ENCODE data around the gene DCAF15.

DCAF15 gene

DNA sequence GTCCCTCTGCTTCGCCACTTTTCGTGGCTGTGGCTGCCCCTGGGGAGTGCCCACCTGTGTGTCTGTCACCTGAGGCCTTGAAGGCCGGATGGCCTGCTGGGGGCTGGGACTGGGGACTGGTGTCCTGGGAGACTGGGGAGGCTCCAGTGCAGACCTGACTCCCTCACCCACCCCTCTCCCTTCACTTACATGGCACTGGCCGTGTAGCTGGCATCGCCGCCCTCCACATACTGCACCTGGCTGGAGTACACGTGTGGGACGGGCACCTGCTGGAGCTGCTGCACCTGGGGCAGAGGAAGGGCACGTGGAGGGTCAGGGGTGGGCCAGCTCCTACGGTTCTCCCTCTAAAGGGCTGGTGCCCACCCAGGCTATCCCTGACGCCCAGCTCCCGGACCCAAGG, 25.5 kb downstream of the DCAF15 start:
- TF ChIP-seq, protein P1, sequence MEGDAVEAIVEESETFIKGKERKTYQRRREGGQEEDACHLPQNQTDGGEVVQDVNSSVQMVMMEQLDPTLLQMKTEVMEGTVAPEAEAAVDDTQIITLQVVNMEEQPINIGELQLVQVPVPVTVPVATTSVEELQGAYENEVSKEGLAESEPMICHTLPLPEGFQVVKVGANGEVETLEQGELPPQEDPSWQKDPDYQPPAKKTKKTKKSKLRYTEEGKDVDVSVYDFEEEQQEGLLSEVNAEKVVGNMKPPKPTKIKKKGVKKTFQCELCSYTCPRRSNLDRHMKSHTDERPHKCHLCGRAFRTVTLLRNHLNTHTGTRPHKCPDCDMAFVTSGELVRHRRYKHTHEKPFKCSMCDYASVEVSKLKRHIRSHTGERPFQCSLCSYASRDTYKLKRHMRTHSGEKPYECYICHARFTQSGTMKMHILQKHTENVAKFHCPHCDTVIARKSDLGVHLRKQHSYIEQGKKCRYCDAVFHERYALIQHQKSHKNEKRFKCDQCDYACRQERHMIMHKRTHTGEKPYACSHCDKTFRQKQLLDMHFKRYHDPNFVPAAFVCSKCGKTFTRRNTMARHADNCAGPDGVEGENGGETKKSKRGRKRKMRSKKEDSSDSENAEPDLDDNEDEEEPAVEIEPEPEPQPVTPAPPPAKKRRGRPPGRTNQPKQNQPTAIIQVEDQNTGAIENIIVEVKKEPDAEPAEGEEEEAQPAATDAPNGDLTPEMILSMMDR (conservative IDR thresholded peaks at IDR 0.05; ENCODE audit: low read length), result no peak
- H3K4me3 ChIP-seq (ENCODE audit: low read length), result no peak overlapping the region
- no peak for DNase-seq (ENCODE audit: low read depth)

DNA sequence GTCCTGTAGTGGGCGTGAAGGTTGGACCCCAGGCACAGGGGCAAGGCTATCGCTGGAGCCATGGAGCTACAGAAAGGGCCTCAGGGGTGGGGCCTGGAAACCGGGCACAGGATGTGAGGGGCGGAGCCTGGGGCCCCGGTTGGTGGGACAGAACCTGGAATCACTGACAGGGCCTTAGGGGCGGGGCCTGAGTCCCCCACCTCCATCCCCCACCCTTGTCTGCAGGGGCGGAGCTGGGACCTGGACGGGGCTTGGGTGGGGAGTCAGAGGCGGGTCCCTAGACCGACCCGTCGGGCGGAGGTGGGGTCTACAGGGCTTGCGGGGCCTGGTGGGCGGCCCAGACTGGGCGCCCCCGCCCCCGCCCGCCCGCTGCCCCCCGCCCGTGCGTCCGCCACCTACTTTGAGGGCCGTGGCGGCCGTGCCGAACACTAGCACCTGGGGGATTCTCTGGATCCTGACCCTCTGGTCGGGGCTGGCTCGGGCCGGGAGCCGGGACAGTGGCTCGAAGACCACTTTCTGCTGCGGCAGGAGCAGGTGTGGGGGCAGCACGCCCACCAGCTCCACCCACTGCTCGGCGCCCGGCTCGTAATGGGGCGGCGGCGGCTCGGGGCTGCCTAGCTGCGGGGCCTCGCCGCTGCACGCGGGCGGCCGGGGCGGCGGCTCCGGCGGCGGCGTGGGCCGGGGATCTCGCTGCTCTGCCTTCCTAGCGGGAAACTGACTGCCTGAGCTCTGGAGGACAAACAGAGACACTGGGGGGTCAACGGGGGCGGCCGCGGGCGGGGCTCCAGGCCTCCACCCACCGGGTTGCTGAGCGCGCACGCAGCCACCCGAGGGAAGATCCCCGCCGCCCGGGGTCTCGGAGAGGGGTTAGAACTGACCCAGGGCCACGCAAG, 26.3 kb downstream of the DCAF15 start:
- H3K4me3 ChIP-seq (ENCODE audit: low read length), result no peak overlapping the region
- no peak for DNase-seq (ENCODE audit: low read depth)

DNA sequence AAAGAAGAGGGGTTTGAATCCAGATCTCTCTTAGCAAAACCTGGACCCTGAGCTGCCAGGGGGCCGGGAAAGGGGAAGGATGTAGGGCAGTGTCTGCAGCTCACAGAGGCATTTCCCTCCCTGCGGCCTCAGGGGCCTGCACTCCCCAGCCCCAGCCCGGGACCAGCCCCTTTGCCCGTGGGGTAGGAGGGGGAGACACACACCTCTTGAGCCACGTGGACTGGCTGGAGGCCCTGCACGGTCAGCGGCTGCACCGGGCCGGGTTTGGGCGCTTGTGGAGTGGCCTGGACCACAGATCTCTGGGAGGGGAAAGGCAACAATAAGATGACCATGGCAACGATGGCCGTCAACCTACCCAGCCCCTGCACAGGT, 26.9 kb downstream of the DCAF15 start:
- no peak overlapping the region for H3K4me3 ChIP-seq (ENCODE audit: low read length)
- DNase-seq (ENCODE audit: low read depth), result no peak
- TF ChIP-seq, protein P1 (conservative IDR thresholded peaks at IDR 0.05; ENCODE audit: low read length), result no peak

More for the DNA sequence above, 26.3 kb downstream of the DCAF15 start:
- TF ChIP-seq, protein P1 (conservative IDR thresholded peaks at IDR 0.05; ENCODE audit: low read length), result no peak

DNA sequence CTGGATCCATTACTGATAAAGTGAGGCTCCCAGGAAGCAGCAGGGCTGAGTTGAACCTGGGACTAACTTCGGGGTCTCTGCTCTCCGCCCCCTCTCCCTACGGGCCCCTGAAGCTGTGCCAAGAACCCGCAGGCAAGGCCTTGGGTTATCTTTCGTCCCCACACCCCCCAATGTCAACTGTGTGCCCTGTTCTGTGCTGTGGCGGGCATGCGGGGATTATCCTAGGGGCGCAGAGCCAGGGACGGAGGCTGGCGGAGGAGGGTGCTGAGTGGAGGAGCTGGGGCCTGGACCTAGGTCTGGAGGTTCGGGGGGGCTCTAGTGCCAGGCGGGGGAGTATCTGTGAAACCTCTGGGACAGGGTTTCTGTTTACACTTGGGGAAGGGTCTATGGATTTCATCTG, 27.4 kb downstream of the DCAF15 start:
- H3K4me3 ChIP-seq (ENCODE audit: low read length), result no peak overlapping the region
- DNase-seq (ENCODE audit: low read depth), result no peak

DNA sequence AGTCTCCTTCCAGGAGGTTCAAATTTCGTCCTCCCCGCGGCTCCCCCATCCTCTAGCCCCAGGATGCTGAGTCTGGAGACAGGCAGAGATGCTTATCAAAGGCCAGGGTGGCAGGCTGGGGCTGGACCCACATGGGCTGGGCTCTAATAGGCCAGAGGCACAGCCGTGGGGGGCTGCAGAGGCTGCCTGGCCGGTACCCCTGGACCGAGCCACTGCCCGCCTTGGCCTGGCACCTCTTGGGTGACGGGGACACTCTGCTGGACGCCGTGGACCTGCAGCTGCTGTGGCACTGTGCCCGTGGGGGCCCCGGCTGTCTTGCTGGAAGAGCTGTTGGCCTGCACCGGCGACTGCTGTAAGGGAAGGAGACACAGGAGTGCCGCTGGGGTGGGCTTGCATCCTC, 28.0 kb downstream of the DCAF15 start:
- TF ChIP-seq, protein P1 (conservative IDR thresholded peaks at IDR 0.05; ENCODE audit: low read length), result no peak
- H3K4me3 ChIP-seq (ENCODE audit: low read length), result no peak overlapping the region

More for the DNA sequence above, 27.4 kb downstream of the DCAF15 start:
- TF ChIP-seq, protein P1 (conservative IDR thresholded peaks at IDR 0.05; ENCODE audit: low read length), result no peak

DNA sequence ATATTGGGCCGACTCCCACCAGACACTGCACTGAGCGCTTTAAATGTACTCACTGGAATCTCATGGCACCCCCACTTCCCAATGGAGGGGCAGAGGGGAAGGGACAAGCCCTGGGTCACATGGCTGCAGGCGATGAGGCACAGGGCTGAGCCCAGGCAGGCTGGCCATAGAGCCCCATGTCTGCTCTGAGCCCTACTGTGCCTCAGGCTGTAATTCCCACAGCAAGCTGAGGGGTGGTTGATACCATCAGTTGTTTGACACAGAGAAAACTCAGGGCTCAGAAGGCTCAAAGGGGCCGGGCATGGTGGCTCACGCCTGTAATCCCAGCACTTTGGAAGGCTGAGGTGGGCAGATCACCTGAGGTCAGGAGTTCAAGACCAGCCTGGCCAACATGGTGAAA, 28.7 kb downstream of the DCAF15 start:
- H3K4me3 ChIP-seq (ENCODE audit: low read length), result no peak overlapping the region
- TF ChIP-seq, protein P1 (conservative IDR thresholded peaks at IDR 0.05; ENCODE audit: low read length), result no peak
- DNase-seq (ENCODE audit: low read depth), result no peak

More for the DNA sequence above, 28.0 kb downstream of the DCAF15 start:
- no peak for DNase-seq (ENCODE audit: low read depth)

DNA sequence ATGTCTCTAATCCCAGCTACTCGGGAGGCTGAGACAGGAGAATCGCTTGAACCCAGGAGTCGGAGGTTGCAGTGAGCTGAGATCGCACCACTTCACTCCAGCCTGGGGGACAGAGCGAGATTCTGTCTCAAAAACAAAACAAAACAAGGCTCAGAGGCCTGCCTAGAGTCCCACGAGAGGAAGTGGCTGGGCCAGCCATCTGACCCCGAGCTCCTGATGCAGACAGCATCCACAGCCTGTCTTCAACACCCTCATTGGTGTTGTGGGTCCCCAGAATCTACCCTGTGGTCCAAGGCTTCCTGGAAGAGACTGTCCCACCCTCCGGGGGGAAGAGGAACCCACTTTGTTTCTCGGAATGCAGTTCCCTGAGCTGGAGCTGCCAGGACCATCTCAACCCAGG, 29.2 kb downstream of the DCAF15 start:
- DNase-seq (ENCODE audit: low read depth), result no peak
- TF ChIP-seq, protein P1 (conservative IDR thresholded peaks at IDR 0.05; ENCODE audit: low read length), result no peak
- H3K4me3 ChIP-seq (ENCODE audit: low read length), result no peak overlapping the region
